ENCODE results near the gene ICAM3. TPM values are rescaled to one million over a fixed set of nuclear protein-coding genes. Genes with fewer than 3 reads are reported as not detected.

The ICAM3 gene
- total RNA-seq, 1 experiment from 2014 or later = 28.3 TPM

DNA sequence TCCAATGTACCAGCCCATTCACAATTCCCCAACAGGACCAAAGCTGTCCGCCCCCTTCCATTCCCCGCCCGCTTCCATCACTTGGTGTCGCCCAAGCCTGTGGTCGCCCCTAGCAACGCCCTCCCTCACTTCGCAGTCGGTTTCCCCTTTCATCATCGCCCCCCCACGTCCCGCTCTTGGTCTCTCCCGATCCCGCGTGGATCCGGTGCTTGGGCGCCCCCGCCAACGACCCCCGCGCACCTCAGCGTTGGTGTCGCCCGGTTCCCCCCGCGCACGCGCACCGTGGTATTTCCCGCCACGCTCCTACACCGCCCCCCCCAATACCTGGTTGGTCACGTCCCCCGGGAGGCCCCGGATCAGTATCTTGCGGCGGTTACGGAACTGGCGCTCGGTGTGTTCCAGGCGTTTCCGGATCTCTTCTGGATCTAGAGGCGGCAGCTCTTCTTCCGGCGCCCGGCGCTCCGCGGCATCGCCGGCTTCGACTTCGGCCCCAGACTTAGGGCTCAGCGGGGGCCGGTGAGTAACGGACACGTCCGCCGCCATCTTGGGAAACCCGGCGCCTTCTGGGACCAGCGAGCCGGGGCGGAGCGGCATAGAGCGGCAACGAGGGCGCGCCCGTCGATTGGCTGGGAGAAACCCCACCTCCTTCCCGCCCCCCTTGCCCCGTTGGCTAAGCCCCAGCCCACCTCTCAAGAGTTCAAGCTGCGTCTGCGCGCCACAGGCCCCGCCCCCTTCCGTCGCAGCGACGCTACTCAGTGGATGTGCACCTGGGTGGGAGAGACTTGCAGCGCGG lies 6.3 kb downstream of the ICAM3 start, which contains the start of gene RAVER1:
TSS of gene RAVER1 (minus strand) at position 565 of the 793 bp plus-strand sequence. CDS start at position 543, 22 bp downstream.
- H3K4me3 Mint-ChIP-seq = peak within 1 kb of the TSS; percentile 95 to 96
- H3K36me3 Mint-ChIP-seq (ENCODE audit: insufficient read depth in 1 of 3, low read depth in 3 of 3) = peaks cover 12 to 33% (median 23%) of the 10 kb centered on the region in 3 experiments; a peak in 6 of 7 replicates
- Histone ChIP-seq H3K4me1 (ENCODE audit: insufficient read depth, low read length) (no peaks in the 10 kb centered on the region), H3K27ac (ENCODE audit: insufficient read length, low read depth, low read length) (no peak within 1 kb of the TSS), H4K5ac (ENCODE audit: insufficient read length, low read depth, low read length) (no peak within 1 kb of the TSS), H3K18ac (ENCODE audit: insufficient read length, low read depth, low read length) (peak within 1 kb of the TSS; percentile 92), H3K23ac (ENCODE audit: insufficient read length, low read depth, low read length) (no peak within 1 kb of the TSS), H2BK20ac (ENCODE audit: low read depth, low read length, poor library complexity, severe bottlenecking) (no peak within 1 kb of the TSS), H2BK15ac (ENCODE audit: low read depth, low read length) (no peak within 1 kb of the TSS), H4K20me1 (ENCODE audit: control insufficient read depth, insufficient read depth, insufficient read length) (no peaks in the 10 kb centered on the region), H3K14ac (ENCODE audit: insufficient read depth, low read length) (peak within 1 kb of the TSS; percentile 89; the same call in 1 of the 2 replicates), H3K79me2 (ENCODE audit: insufficient read depth, low read length) (peaks cover 8% of the 10 kb centered on the region; the same call in 1 of the 2 replicates), H2BK12ac (ENCODE audit: insufficient read length, low read depth, low read length) (no peak within 1 kb of the TSS), H2BK120ac (ENCODE audit: low read depth, low read length, poor library complexity, severe bottlenecking) (no peak within 1 kb of the TSS), H3K9me3 (ENCODE audit: control insufficient read depth, low read depth, low read length) (no peaks in the 10 kb centered on the region), H2AK5ac (ENCODE audit: insufficient read length, low read length) (no peak within 1 kb of the TSS), H3K79me1 (ENCODE audit: insufficient read depth, low read depth, low read length, poor library complexity, severe bottlenecking) (peaks cover 4% of the 10 kb centered on the region), H4K8ac (replicated peaks; ENCODE audit: insufficient read length, low read depth, low read length) (no peak within 1 kb of the TSS), H3K27me3 (ENCODE audit: insufficient read depth, low read length) (no peaks in the 10 kb centered on the region; the same call in 1 of the 2 replicates), H3K23me2 (ENCODE audit: insufficient read length, low read depth, low read length, poor library complexity, severe bottlenecking) (peaks cover 24% of the 10 kb centered on the region), H3T11ph (ENCODE audit: low read length) (no peak within 1 kb of the TSS), H3K4me2 (ENCODE audit: insufficient read depth, insufficient read length, low read length) (peak within 1 kb of the TSS; percentile 98), H4K91ac (ENCODE audit: insufficient read length, low read depth, low read length) (no peak within 1 kb of the TSS), H2BK5ac (ENCODE audit: insufficient read length, low read length) (no peak within 1 kb of the TSS), H2AFZ (ENCODE audit: low read length) (no peak within 1 kb of the TSS), H3K4ac (ENCODE audit: low read depth, low read length) (no peak within 1 kb of the TSS), H3K56ac (ENCODE audit: insufficient read length, low read depth, low read length) (no peak within 1 kb of the TSS), H3K9ac (ENCODE audit: extremely low read depth, insufficient read length, low read length) (peak within 1 kb of the TSS; percentile 62)
- H3K27me3 Mint-ChIP-seq (ENCODE audit: low read depth) = no peaks in the 10 kb centered on the region; the same call in 1 of the 2 replicates
- TF ChIP-seq, protein P1, sequence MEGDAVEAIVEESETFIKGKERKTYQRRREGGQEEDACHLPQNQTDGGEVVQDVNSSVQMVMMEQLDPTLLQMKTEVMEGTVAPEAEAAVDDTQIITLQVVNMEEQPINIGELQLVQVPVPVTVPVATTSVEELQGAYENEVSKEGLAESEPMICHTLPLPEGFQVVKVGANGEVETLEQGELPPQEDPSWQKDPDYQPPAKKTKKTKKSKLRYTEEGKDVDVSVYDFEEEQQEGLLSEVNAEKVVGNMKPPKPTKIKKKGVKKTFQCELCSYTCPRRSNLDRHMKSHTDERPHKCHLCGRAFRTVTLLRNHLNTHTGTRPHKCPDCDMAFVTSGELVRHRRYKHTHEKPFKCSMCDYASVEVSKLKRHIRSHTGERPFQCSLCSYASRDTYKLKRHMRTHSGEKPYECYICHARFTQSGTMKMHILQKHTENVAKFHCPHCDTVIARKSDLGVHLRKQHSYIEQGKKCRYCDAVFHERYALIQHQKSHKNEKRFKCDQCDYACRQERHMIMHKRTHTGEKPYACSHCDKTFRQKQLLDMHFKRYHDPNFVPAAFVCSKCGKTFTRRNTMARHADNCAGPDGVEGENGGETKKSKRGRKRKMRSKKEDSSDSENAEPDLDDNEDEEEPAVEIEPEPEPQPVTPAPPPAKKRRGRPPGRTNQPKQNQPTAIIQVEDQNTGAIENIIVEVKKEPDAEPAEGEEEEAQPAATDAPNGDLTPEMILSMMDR (conservative IDR thresholded peaks at IDR 0.05) = no peak
- H3K9me3 Mint-ChIP-seq = no peaks in the 10 kb centered on the region; a peak in 1 of 5 replicates
- peak; percentile 97 for DNase-seq
- H3K4me1 Mint-ChIP-seq = peaks cover 18 to 21% of the 10 kb centered on the region in 2 experiments
- WGBS (ENCODE audit: extremely low coverage, insufficient read length, low lambda C conversion rate) = no CpG with 5 or more reads among the region's 82 CpGs
- peak within 1 kb of the TSS; percentile 96 to 98 (median 97) for H3K27ac Mint-ChIP-seq

All from H9 (cell line).